ENCODE measurements around the gene LRRC8D. TPM values are rescaled to one million over a fixed set of nuclear protein-coding genes. Genes with fewer than 3 reads are reported as not detected.

Gene LRRC8D
- total RNA-seq, 2 donors from 2014 or later = 9.0 to 10.9 TPM

- no peak for DNase-seq (ENCODE audit: low spot score)
- no peak overlapping the region for H3K4me3 ChIP-seq
Observed at GRCh38 chr1:89844860-89845259, 24.0 kb downstream of the LRRC8D start.

GRCh38 chr1:89847191-89847729, 26.4 kb downstream of the LRRC8D start:
- TF ChIP-seq CTCF (IDR thresholded peaks at IDR 0.05) = no peak
- H3K36me3 ChIP-seq = no peaks in the 10 kb centered on the region
- DNase-seq (ENCODE audit: low spot score) = no peak
- no peak overlapping the region for H3K4me3 ChIP-seq
- no peaks in the 10 kb centered on the region for H3K9me3 ChIP-seq
- H3K4me1 ChIP-seq = peaks cover 0 to 18% of the 10 kb centered on the region in 2 donors
- no peak overlapping the region for H3K27ac ChIP-seq
- H3K27me3 ChIP-seq = no peaks in the 10 kb centered on the region

More at GRCh38 chr1:89844860-89845259, 24.0 kb downstream of the LRRC8D start:
- Histone ChIP-seq H3K36me3 (no peaks in the 10 kb centered on the region), H3K27me3 (no peaks in the 10 kb centered on the region), H3K9me3 (no peaks in the 10 kb centered on the region), H3K27ac (no peak overlapping the region), H3K4me1 (peaks cover 0 to 18% of the 10 kb centered on the region in 2 donors)
- no peak for TF ChIP-seq CTCF (IDR thresholded peaks at IDR 0.05)

GRCh38 chr1:89850844-89851415, 30.1 kb downstream of the LRRC8D start:
- Histone ChIP-seq H3K36me3 (no peaks in the 10 kb centered on the region), H3K4me1 (no peaks in the 10 kb centered on the region), H3K27ac (no peak overlapping the region), H3K9me3 (no peaks in the 10 kb centered on the region), H3K4me3 (no peak overlapping the region), H3K27me3 (no peaks in the 10 kb centered on the region)
- no peak for DNase-seq (ENCODE audit: low spot score)
- TF ChIP-seq CTCF (IDR thresholded peaks at IDR 0.05) = no peak

- H3K9me3 ChIP-seq = no peaks in the 10 kb centered on the region
- H3K36me3 ChIP-seq = no peaks in the 10 kb centered on the region
- no peak overlapping the region for H3K4me3 ChIP-seq
- H3K27ac ChIP-seq = no peak overlapping the region
- no peaks in the 10 kb centered on the region for H3K4me1 ChIP-seq
- DNase-seq (ENCODE audit: low spot score) = no peak
- H3K27me3 ChIP-seq = no peaks in the 10 kb centered on the region
- TF ChIP-seq CTCF (IDR thresholded peaks at IDR 0.05) = no peak
Observed at GRCh38 chr1:89854140-89854539, 33.3 kb downstream of the LRRC8D start.

GRCh38 chr1:89855413-89856123, 34.7 kb downstream of the LRRC8D start:
- DNase-seq (ENCODE audit: low spot score) = no peak
- Histone ChIP-seq H3K4me1 (no peaks in the 10 kb centered on the region), H3K4me3 (no peak overlapping the region), H3K27ac (no peak overlapping the region), H3K36me3 (no peaks in the 10 kb centered on the region), H3K9me3 (no peaks in the 10 kb centered on the region), H3K27me3 (no peaks in the 10 kb centered on the region)
- TF ChIP-seq CTCF (IDR thresholded peaks at IDR 0.05) = no peak
